IPS-18c (cell line): ENCODE data around the gene CENPI.
"Not testable (repeated sequence)": the region's sequence is repeated elsewhere in the genome, so short reads cannot be mapped to it uniquely, and the experiment has no call there.

Experiments used
- H3K4me3 ChIP-seq: 2 replicates; pipeline ENCODE4 v1.7.0; 2013; ENCODE audit warnings: low read depth, mild to moderate bottlenecking, low read length, moderate library complexity; ENCODE audit not compliant: insufficient read depth
- H3K9me3 ChIP-seq: one replicate; pipeline ENCODE4 v1.6.1; 2013; ENCODE audit warnings: mild to moderate bottlenecking, low read length, moderate library complexity; ENCODE audit not compliant: control insufficient read depth, insufficient read depth

CENPI gene, protein sequence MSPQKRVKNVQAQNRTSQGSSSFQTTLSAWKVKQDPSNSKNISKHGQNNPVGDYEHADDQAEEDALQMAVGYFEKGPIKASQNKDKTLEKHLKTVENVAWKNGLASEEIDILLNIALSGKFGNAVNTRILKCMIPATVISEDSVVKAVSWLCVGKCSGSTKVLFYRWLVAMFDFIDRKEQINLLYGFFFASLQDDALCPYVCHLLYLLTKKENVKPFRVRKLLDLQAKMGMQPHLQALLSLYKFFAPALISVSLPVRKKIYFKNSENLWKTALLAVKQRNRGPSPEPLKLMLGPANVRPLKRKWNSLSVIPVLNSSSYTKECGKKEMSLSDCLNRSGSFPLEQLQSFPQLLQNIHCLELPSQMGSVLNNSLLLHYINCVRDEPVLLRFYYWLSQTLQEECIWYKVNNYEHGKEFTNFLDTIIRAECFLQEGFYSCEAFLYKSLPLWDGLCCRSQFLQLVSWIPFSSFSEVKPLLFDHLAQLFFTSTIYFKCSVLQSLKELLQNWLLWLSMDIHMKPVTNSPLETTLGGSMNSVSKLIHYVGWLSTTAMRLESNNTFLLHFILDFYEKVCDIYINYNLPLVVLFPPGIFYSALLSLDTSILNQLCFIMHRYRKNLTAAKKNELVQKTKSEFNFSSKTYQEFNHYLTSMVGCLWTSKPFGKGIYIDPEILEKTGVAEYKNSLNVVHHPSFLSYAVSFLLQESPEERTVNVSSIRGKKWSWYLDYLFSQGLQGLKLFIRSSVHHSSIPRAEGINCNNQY

GRCh38 chrX:101097546-101098453 is at the start of gene CENPI:
Gene CENPI, plus strand, starts transcription at chrX:101098204. Its CDS starts 2,867 bp downstream, at chrX:101101071.
- Histone ChIP-seq H3K4me3 (peak within 1 kb of the TSS; percentile 58), H3K9me3 (no peaks in the 10 kb centered on the region)

DNA sequence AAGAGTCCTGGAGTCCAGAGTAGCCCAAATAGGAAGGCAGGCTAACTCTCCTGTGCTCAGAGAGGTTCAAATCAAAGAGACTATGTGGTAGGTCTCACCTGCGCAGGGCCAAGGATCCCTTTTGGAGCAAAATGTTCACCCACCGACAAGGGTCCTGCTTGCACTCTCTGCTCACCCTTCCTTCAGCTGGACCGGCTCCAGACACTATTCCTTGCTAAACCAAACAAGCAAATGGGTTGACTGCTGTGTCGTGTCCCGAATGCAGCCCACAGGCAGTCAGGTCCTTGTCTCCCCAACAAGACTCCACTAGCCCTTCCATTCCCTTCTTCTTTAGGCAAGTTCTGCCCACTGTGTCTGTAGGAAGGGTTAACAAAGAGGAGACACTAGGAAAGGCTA is 46.9 kb upstream of the CENPI start:
- H3K9me3 ChIP-seq = peaks cover 4% of the 10 kb centered on the region

DNA sequence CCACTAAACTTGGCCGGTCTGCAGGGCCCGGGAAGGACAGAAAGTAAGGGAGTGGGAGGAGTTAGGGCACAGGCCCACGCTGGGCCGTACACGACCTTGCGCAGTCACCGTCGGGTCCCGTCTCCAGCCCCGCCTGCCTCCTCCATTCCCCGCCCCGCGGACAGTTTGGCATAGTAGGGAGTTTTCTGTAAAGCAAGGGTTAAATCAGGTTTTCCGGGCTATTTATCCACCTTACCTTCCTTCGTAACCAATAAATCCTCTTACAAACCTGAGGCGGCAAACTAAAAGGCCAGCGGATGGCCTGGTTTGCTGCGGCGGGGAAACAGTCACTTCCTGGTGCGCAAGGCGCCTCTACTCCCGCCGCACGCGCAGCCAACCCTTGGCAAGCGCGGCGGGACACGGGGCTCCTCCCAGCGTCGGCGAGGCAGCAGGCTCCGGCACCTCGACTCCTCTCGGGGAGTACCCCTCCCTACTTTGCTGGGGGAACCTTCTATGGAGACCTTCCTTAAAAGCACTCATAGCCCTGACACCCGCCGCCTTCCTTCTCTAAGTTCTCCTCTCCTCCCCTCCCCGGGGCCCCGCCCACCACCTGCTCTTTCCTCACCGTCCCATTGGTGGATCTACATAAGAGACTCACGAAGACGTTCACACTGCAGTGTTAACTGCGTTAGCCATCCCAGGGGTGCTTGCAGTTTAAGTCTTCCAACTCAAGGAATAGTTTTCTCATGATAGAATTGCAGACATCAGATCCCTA is 46.3 kb upstream of the CENPI start, which contains the start of gene TRMT2B:
TSS of gene TRMT2B (minus strand) at position 563 of the 754 bp plus-strand sequence. CDS start 9,822 bp downstream, outside the sequence.
- Histone ChIP-seq H3K4me3 (peak within 1 kb of the TSS; percentile 37), H3K9me3 (peaks cover 4% of the 10 kb centered on the region)

More for the DNA sequence above, 46.9 kb upstream of the CENPI start:
- peak overlapping the region; percentile 37 for H3K4me3 ChIP-seq

- not testable (repeated sequence) for H3K9me3 ChIP-seq, H3K4me3 ChIP-seq
These were observed 41.5 kb upstream of the CENPI start for GRCh38 chrX:101056551-101056950.

GRCh38 chrX:101057093-101057714 is 40.8 kb upstream of the CENPI start:
- H3K4me3 ChIP-seq = no peak overlapping the region
- peaks cover 2% of the 10 kb centered on the region for H3K9me3 ChIP-seq

- no peak overlapping the region for H3K4me3 ChIP-seq
- peaks cover 3% of the 10 kb centered on the region for H3K9me3 ChIP-seq
These were observed 35.8 kb upstream of the CENPI start for GRCh38 chrX:101062176-101062575.

DNA sequence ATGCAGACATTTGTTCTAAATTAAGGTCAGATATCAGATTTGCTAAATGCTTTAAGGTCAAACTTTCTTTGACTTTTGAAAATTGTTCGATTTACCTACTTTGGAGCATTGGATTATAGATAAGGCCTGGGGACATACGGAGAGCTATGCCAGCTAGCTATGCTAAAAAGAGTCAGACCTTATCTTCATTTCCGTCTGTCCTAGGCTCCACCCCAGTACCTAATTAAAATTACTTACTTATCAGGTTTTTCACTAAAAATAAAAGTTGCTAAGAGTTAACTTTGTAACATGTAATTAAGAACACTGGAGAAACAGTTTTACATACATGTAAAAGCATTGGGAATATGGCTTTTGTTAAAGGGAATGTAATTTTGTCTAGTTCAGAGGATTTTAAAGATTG is 26.4 kb upstream of the CENPI start:
- Histone ChIP-seq H3K9me3 (peaks cover 4% of the 10 kb centered on the region), H3K4me3 (no peak overlapping the region)

DNA sequence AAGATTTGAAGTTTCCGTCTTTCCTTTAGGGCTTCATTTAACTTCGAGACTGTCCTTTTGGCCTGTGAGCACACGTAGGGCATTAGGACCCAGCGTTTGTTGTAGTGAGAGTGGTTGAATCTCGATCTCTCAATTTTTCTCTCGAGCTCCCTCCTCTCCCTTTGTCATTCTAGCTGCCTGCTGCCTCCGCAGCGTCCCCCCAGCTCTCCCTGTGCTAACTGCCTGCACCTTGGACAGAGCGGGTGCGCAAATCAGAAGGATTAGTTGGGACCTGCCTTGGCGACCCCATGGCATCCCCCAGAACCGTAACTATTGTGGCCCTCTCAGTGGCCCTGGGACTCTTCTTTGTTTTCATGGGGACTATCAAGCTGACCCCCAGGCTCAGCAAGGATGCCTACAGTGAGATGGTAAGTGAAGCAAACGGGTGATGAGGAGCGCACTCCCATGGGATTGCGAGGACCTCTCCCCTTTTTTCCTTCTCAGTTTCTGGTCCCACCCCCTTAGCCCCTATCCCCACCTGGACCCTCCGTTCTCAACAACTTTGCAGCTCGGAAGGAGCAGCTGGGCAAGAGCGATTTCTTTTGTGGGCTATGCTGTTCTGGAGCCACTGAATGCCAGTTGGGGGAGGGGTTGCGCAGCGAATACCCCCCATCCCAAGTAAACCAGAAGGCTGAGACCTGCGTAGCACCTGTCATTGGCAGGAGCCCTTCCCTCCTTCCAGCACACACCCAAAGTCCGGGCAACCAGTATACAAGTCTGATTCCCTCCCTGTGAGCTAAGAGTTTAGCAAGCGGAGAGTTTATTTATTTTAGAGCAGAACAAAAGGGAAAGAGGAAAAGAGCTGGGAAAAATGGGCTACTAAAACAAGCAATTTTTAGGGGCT is 19.0 kb upstream of the CENPI start, which contains the start of gene TMEM35A:
TSS of gene TMEM35A (plus strand) at position 164 of the 883 bp plus-strand sequence. CDS start at position 288, 124 bp downstream.
- H3K9me3 ChIP-seq = peaks cover 7% of the 10 kb centered on the region
- peak within 1 kb of the TSS; percentile 81 for H3K4me3 ChIP-seq

DNA sequence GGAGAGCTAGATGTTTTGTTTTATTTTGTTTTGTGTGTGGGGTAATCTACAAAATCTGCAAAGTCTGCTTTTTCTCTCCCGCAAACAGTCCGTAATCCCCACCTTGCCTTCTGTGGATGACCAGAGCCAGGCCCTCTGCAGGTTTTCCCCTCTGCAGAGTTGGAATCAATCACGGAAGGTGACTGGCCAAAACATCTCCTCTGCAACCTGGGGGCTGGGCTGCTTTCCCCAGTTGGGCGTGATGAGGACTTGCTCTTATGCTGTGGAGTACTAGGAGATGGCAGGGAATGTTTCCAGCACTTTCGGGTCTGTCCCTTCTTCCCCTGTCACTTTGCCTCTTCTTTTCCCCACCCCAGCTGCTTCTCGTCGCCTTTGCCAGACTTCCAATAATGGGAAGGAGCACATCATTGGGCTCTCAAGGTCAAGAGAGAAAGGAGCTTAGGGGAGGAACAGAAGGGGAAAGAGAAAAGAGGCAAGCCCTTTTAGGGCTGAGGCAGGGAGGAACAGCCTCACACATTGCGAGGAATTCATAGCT is 18.2 kb upstream of the CENPI start:
- Histone ChIP-seq H3K4me3 (peak overlapping the region; percentile 81), H3K9me3 (peaks cover 7% of the 10 kb centered on the region)

DNA sequence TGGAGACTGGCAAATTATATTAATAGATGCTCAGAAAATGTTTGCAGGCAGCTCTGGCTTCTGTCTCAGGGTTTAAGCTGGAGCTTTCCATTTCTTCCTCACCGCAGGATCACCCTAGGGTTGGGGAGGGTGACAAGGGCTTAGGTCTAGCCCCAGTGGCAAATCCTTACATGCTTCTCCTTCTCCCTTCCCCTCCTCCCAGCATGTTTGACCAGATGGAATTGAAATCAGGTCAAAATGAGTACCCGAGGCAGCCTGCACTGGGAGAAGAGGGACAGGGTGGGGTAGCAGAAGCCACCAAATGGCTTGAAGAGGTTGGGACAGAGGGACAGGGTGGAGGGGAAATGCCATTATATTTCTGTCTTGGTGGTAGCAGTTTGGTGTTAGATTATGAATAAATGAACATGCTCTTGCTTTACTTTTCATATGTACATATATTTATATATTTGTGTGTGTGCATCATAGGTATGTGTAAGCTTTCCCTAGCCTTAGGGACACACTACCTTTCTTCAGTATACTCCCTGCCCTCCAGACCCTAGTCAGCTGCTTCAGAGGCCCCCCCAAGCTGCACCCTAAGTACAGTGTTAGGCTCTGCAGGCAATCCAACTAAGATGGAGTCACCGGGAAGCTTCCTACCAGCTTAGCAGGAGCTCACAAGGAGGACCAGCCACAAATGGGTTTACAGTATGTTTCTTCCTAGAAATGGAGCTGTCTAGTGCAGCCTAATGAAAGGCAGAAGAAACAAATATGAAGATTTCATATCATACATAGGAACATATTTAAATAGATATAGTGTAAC is 17.5 kb upstream of the CENPI start:
- H3K9me3 ChIP-seq = peaks cover 7% of the 10 kb centered on the region
- H3K4me3 ChIP-seq = peak overlapping the region; percentile 9

- peaks cover 2% of the 10 kb centered on the region for H3K9me3 ChIP-seq
- H3K4me3 ChIP-seq = no peak overlapping the region
These were observed 16.8 kb upstream of the CENPI start for GRCh38 chrX:101081231-101081630.

DNA sequence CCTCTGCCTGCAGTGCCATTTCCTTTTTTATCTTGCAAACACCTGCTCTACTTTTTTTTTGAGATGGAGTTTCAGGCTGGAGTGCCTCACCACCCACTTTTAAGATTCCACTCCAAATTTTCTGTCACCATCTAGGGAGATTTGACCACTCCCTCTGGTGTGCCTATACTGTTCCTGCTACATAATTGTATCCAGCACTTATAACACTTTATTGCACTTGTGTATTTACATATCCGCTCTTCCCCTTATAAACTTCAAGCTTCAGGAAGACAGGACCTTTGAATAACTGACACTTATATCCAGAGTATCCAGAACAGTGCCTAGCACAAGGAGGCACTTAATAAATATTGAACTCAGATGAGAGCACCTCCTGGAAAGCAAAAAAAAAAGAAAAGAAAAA is 6.2 kb upstream of the CENPI start:
- H3K9me3 ChIP-seq = no peaks in the 10 kb centered on the region

GRCh38 chrX:101108284-101108683 is 10.3 kb downstream of the CENPI start:
- no peak overlapping the region for H3K4me3 ChIP-seq
- H3K9me3 ChIP-seq = peaks cover 2% of the 10 kb centered on the region

More for the DNA sequence above, 6.2 kb upstream of the CENPI start:
- no peak overlapping the region for H3K4me3 ChIP-seq

DNA sequence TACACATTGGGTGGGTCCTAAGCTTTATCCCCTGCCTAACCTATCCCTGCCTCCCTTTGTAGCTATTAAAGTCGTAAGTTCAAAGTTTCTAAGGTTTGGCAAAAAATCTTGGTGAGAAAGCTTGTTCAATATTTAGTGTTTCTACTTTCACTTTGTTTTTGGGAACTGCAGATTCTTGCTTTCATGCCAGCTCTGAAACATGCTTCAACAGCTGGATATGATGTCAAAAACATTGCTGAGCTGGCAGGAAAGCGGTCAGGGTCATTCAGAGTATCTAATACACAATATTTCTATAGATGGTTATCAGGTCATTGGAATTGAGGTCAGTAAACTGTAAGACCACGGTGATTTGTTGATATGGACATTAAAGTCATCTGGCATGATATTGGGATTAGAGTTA is 19.7 kb downstream of the CENPI start:
- H3K4me3 ChIP-seq = no peak overlapping the region
- no peaks in the 10 kb centered on the region for H3K9me3 ChIP-seq
